WI38 (cell line): ENCODE results near the gene SELENOO.
"Not testable (repeated sequence)": the region's sequence is repeated elsewhere in the genome, so short reads cannot be mapped to it uniquely, and the experiment has no call there.

Source experiments
- H3K4me3 ChIP-seq: 2 replicates; pipeline ENCODE4 v1.5.1; 2011; ENCODE audit warnings: low read depth, mild to moderate bottlenecking, control low read depth, low read length
- TF ChIP-seq, protein P1 (sequence below): IDR thresholded peaks from 2 replicates; pipeline ENCODE4 v1.5.1; 2012; ENCODE audit warnings: low read depth, mild to moderate bottlenecking, control low read depth, low read length

SELENOO gene

DNA sequence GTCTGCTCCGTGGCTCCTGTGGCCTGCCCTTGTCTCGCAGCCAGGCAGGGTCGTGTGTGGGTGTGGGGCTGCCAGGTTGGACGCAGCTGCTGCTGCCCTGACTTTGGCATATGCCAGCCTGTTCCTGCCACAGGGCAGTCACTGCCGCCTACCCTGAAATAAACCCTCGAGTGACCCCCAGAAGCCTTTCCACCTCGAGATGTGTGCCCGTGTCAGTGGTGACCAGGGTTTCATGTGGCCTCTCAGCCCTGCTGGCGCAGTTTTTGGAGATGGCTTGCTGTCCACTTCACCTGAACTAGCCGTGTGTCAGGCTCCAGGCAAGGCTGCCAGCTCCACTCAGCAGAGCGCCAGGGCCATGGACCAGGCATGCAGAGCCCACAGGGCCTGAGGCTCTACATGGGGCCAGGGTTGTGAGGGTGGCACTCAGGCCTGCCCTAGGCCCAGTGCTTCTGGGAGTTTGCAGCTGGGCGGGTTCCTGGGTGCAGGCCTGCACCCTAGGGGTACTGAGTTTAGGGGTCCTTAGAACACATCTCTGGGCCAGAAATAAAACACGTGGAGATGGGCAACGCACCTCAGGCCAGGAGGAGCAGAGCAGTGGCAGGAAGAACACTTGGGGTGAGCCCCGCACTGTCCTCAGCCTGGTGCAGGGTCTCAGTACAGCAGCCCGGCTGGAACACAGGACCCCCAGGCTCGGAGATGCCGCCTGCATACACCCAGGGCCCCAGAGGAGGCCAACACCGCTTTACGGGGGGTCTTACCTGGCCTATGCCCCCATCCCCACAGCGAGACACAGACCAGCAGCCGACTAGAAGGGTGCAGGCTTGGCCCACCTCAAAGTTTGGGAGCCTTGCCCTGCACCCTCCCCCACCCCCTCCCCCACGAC lies 39.1 kb upstream of the SELENOO start:
- H3K4me3 ChIP-seq = no peak overlapping the region
- TF ChIP-seq, protein P1, sequence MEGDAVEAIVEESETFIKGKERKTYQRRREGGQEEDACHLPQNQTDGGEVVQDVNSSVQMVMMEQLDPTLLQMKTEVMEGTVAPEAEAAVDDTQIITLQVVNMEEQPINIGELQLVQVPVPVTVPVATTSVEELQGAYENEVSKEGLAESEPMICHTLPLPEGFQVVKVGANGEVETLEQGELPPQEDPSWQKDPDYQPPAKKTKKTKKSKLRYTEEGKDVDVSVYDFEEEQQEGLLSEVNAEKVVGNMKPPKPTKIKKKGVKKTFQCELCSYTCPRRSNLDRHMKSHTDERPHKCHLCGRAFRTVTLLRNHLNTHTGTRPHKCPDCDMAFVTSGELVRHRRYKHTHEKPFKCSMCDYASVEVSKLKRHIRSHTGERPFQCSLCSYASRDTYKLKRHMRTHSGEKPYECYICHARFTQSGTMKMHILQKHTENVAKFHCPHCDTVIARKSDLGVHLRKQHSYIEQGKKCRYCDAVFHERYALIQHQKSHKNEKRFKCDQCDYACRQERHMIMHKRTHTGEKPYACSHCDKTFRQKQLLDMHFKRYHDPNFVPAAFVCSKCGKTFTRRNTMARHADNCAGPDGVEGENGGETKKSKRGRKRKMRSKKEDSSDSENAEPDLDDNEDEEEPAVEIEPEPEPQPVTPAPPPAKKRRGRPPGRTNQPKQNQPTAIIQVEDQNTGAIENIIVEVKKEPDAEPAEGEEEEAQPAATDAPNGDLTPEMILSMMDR = no peak

DNA sequence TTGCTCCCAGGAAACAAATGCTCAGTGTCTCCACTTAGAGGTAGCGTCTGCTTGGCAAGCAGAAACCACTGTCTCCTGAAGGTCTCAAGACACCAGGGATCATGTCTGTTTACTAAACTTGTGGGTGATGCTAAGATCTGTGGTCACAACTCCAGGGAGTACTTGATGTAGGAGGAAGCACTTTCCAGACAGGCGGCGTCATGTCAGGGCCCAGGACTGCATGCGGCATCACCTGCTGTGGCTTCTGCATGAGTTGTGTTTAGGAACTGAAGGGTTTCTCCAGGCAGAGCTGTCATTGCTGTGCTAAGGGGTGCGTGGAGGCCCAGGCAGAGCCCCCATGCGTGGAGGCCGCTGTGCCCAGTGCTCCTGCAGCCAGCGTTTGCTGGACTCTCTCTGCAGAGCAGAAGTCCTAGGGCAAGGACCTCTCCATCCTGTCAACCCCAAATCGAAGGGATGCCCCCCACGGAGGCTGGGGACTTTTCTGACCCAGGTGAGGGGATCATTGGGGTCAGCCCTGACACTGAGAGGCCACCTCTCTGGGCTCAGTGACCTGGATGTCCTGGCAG lies 38.3 kb upstream of the SELENOO start:
- TF ChIP-seq, protein P1 = no peak
- no peak overlapping the region for H3K4me3 ChIP-seq

DNA sequence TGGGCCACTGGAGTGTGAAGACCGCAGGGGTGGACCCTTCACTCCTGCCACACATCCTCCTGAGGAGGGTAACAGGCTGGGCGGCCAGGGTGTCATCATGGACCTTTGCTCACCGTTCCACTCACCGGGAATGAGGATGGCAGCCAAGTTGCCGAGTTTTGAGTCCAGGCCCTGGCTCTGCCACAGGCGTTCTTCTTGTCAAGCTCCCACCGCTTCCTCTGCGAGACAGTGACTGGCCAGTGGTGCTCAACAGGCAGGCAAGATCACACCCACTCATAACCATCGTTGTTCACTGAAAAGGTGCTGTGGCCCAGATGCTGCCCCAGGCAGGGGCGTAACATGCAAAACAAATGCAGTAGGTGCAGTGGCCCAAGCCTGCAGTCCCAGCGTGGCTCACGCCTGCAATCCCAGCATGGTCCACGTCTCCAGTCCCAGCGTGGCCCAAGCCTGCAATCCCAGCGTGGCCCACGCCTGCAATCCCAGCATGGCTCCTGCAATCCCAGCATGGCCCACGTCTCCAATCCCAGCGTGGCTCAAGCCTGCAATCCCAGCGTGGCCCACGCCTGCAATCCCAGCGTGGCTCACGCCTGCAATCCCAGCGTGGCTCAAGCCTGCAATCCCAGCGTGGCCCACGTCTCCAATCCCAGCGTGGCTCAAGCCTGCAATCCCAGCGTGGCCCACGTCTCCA lies 35.2 kb upstream of the SELENOO start:
- no peak overlapping the region for H3K4me3 ChIP-seq
- TF ChIP-seq, protein P1 = no peak

DNA sequence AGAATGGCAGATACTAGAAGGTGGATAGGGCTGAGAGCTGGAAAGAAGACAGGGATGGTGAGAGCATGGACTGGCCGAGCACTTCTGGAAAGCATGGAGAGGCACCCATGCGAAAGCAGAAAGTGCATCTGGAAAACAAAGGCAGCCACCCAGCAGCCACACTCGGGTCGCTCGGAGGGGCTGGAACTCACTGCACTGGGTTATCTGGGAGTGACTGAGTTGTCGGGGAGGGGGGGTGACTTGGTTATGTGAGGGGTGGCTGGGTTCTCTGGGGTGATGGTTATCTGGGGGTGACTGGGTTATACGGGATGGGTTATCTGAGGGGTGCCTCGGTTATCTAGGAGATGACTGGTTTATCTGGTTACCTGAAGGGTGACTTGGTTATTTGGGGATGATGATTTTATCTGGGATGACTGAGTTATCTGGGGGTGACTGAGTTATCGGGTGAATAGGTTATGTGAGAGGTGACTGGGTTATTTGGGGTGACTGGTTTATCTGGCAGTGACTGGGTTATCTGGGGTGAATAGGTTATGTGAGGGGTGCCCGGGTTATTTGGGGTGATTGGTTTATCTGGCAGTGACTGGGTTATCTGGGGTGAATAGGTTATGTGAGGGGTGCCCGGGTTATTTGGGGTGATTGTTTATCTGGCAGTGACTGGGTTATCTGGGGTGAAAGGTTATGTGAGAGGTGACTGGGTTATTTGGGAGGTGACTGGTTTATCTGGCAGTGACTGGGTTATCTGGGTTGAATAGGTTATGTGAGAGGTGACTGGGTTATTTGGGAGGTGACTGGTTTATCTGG lies 32.9 kb upstream of the SELENOO start:
- TF ChIP-seq, protein P1 = no peak
- H3K4me3 ChIP-seq = no peak overlapping the region

DNA sequence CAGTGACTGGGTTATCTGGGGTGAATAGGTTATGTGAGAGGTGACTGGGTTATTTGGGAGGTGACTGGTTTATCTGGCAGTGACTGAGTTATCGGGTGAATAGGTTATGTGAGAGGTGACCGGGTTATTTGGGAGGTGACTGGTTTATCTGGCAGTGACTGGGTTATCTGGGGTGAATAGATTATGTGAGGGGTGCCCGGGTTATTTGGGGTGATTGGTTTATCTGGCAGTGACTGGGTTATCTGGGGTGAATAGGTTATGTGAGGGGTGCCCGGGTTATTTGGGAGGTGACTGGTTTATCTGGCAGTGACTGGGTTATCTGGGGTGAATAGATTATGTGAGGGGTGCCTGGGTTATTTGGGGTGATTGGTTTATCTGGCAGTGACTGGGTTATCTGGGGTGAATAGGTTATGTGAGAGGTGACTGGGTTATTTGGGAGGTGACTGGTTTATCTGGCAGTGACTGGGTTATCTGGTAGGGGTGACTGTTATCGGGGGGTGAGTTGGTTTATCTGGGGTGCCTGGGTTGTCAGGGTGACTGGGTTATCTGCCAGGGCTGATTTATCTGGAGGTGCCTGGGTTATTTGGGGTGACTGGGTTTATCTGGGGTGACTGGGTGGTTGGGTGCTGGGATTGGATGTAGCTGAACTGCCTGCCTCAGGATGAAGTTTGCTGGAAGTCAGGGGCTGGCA lies 32.2 kb upstream of the SELENOO start:
- H3K4me3 ChIP-seq = not testable (repeated sequence)

DNA sequence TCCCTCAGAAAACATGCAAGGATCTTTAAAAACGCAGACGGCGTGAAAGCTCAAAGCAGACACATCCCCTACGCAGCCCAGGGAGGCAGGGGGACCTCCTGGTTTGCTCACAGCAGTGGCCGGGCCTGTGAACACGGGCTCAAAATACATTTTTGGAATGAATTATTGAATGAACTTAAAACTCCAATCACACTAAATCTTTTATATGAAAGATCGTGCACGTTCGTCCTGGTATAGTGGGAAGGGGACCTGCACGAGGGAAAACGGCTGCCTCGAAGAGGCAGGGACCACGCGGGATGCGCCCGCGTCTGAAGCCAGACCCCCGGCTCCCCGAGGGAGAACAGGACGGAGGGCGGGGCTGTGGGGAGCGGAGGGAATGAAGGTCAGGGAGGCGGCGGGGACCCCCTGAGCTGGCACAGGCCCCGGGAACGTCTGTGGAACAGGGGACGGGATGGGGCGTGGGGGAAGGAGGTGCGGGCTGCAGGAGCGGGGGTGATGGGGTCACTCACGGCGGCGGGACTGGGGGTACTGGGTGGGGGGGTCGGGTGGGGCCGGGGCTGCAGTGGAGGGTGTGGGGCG lies 31.5 kb upstream of the SELENOO start:
- no peak overlapping the region for H3K4me3 ChIP-seq
- TF ChIP-seq, protein P1 = no peak
